ENCODE data around the gene APOA5. TPM values are rescaled to one million over a fixed set of nuclear protein-coding genes. Genes with fewer than 3 reads are reported as not detected.

APOA5 gene
- total and polyA plus RNA-seq, 2 experiments from 2014 or later, result 0.18 to 0.35 TPM

- Mint-ChIP-seq H3K36me3 (ENCODE audit: low read depth) (peaks cover 33% of the 10 kb centered on the region), H3K4me3 (peak overlapping the region; percentile 96), H3K27me3 (ENCODE audit: insufficient read depth, low read depth, poor library complexity) (peaks cover 10% of the 10 kb centered on the region), H3K9me3 (no peaks in the 10 kb centered on the region), H3K27ac (peak overlapping the region; percentile 60), H3K4me1 (peaks cover 23% of the 10 kb centered on the region)
- peaks cover 29% of the 10 kb centered on the region for H3K36me3 ChIP-seq (ENCODE audit: insufficient read depth)
- H2AFZ ChIP-seq, result peak overlapping the region; percentile 93
- H3K9me2 ChIP-seq (ENCODE audit: insufficient read depth), result no peaks in the 10 kb centered on the region
- no peaks in the 10 kb centered on the region for H3K27me3 ChIP-seq (ENCODE audit: insufficient read depth)
- H3K27ac ChIP-seq (ENCODE audit: low read depth), result 0 out of 2 replicates have a peak overlapping the region, but pooled peaks have one; percentile 71
- peak overlapping the region; percentile 98 for H3K4me2 ChIP-seq
- TF ChIP-seq CTCF (conservative IDR thresholded peaks at IDR 0.05; ENCODE audit: low read depth in 2 of 2) (no peak), NANOG (IDR thresholded peaks at IDR 0.05; ENCODE audit: borderline replicate concordance) (no peak), ZNF114 (CRISPR knock-in tag; IDR thresholded peaks at IDR 0.05) (no peak), STAT1 (IDR thresholded peaks at IDR 0.05; ENCODE audit: unreplicated experiment) (no peak), EZH2 (IDR thresholded peaks at IDR 0.05; ENCODE audit: low read depth, unreplicated experiment) (no peak), JUNB (IDR thresholded peaks at IDR 0.05; ENCODE audit: unreplicated experiment) (no peak), CREB1 (CRISPR knock-in tag; IDR thresholded peaks at IDR 0.05; ENCODE audit: low read depth) (no peak), EZH2phosphoT487 (IDR thresholded peaks at IDR 0.05; ENCODE audit: unreplicated experiment) (no peak), REST (IDR thresholded peaks at IDR 0.05; ENCODE audit: unreplicated experiment) (no peak), ZNF331 (CRISPR knock-in tag; IDR thresholded peaks at IDR 0.05; ENCODE audit: low read depth) (no peak), POLR2AphosphoS5 (IDR thresholded peaks at IDR 0.05; ENCODE audit: low read depth) (no peak)
- TF ChIP-seq, protein P1, sequence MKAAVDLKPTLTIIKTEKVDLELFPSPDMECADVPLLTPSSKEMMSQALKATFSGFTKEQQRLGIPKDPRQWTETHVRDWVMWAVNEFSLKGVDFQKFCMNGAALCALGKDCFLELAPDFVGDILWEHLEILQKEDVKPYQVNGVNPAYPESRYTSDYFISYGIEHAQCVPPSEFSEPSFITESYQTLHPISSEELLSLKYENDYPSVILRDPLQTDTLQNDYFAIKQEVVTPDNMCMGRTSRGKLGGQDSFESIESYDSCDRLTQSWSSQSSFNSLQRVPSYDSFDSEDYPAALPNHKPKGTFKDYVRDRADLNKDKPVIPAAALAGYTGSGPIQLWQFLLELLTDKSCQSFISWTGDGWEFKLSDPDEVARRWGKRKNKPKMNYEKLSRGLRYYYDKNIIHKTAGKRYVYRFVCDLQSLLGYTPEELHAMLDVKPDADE (IDR thresholded peaks at IDR 0.05), result no peak
- TF ChIP-seq, protein P2, sequence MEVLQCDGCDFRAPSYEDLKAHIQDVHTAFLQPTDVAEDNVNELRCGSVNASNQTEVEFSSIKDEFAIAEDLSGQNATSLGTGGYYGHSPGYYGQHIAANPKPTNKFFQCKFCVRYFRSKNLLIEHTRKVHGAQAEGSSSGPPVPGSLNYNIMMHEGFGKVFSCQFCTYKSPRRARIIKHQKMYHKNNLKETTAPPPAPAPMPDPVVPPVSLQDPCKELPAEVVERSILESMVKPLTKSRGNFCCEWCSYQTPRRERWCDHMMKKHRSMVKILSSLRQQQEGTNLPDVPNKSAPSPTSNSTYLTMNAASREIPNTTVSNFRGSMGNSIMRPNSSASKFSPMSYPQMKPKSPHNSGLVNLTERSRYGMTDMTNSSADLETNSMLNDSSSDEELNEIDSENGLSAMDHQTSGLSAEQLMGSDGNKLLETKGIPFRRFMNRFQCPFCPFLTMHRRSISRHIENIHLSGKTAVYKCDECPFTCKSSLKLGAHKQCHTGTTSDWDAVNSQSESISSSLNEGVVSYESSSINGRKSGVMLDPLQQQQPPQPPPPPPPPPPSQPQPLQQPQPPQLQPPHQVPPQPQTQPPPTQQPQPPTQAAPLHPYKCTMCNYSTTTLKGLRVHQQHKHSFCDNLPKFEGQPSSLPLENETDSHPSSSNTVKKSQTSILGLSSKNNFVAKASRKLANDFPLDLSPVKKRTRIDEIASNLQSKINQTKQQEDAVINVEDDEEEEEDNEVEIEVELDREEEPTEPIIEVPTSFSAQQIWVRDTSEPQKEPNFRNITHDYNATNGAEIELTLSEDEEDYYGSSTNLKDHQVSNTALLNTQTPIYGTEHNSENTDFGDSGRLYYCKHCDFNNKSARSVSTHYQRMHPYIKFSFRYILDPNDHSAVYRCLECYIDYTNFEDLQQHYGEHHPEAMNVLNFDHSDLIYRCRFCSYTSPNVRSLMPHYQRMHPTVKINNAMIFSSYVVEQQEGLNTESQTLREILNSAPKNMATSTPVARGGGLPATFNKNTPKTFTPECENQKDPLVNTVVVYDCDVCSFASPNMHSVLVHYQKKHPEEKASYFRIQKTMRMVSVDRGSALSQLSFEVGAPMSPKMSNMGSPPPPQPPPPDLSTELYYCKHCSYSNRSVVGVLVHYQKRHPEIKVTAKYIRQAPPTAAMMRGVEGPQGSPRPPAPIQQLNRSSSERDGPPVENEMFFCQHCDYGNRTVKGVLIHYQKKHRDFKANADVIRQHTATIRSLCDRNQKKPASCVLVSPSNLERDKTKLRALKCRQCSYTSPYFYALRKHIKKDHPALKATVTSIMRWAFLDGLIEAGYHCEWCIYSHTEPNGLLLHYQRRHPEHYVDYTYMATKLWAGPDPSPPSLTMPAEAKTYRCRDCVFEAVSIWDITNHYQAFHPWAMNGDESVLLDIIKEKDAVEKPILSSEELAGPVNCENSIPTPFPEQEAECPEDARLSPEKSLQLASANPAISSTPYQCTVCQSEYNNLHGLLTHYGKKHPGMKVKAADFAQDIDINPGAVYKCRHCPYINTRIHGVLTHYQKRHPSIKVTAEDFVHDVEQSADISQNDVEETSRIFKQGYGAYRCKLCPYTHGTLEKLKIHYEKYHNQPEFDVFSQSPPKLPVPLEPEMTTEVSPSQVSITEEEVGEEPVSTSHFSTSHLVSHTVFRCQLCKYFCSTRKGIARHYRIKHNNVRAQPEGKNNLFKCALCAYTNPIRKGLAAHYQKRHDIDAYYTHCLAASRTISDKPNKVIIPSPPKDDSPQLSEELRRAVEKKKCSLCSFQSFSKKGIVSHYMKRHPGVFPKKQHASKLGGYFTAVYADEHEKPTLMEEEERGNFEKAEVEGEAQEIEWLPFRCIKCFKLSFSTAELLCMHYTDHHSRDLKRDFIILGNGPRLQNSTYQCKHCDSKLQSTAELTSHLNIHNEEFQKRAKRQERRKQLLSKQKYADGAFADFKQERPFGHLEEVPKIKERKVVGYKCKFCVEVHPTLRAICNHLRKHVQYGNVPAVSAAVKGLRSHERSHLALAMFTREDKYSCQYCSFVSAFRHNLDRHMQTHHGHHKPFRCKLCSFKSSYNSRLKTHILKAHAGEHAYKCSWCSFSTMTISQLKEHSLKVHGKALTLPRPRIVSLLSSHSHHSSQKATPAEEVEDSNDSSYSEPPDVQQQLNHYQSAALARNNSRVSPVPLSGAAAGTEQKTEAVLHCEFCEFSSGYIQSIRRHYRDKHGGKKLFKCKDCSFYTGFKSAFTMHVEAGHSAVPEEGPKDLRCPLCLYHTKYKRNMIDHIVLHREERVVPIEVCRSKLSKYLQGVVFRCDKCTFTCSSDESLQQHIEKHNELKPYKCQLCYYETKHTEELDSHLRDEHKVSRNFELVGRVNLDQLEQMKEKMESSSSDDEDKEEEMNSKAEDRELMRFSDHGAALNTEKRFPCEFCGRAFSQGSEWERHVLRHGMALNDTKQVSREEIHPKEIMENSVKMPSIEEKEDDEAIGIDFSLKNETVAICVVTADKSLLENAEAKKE (CRISPR knock-in tag; IDR thresholded peaks at IDR 0.05), result no peak
- peaks cover 14% of the 10 kb centered on the region; the same call in 1 of the 2 replicates for H4K20me1 ChIP-seq (replicated peaks; ENCODE audit: insufficient read depth)
- peaks cover 18% of the 10 kb centered on the region for H3K79me2 ChIP-seq (replicated peaks; ENCODE audit: insufficient read depth)
- ATAC-seq (no peak), DNase-seq (ENCODE audit: low spot score) (no peak)
- H3K4me1 ChIP-seq (ENCODE audit: insufficient read depth), result peaks cover 10% of the 10 kb centered on the region
- peaks cover 2% of the 10 kb centered on the region; the same call in 1 of the 2 replicates for H3F3A ChIP-seq (replicated peaks; ENCODE audit: low read depth)
- peak overlapping the region; percentile 74 for H3K4me3 ChIP-seq
These were observed 3.1 kb downstream of the APOA5 start for GRCh38 chr11:116788534-116788933.
